ENCODE measurements around the gene TEX2. TPM values are rescaled to one million over a fixed set of nuclear protein-coding genes. Genes with fewer than 3 reads are reported as not detected.
A peak's percentile ranks its signal among the peaks of the same experiment; 100 is the strongest.
"Not testable (repeated sequence)": the region's sequence is repeated elsewhere in the genome, so short reads cannot be mapped to it uniquely, and the experiment has no call there.

TEX2 gene
- total and polyA plus RNA-seq, 2 of the 13 experiments (the other 11 are each of a cell fraction or from before 2014, with no cell fraction given) = 21.4 to 37.7 TPM

GRCh38 chr17:64186171-64187092 is 76.6 kb downstream of the TEX2 start (continued):
- 0 out of 2 replicates have a peak, but pooled peaks have one; percentile 2 for TF ChIP-seq DMAP1 (CRISPR knock-in tag; IDR thresholded peaks at IDR 0.05)
- TF ChIP-seq KLF15 (CRISPR knock-in tag; IDR thresholded peaks at IDR 0.05; ENCODE audit: borderline replicate concordance) = no peak
- TF ChIP-seq PHF20 (CRISPR knock-in tag; IDR thresholded peaks at IDR 0.05) = no peak
- 0 out of 2 replicates have a peak, but pooled peaks have one; percentile 16 for TF ChIP-seq KLF13 (CRISPR knock-in tag; IDR thresholded peaks at IDR 0.05)
- no peak for TF ChIP-seq CREM (IDR thresholded peaks at IDR 0.05)
- no peak for TF ChIP-seq CREM (CRISPR knock-in tag; IDR thresholded peaks at IDR 0.05)
- no peak for TF ChIP-seq MZF1 (CRISPR knock-in tag; IDR thresholded peaks at IDR 0.05; ENCODE audit: borderline replicate concordance)
- TF ChIP-seq SMYD3 (CRISPR knock-in tag; IDR thresholded peaks at IDR 0.05) = no peak
- TF ChIP-seq ZNF430 (CRISPR knock-in tag; IDR thresholded peaks at IDR 0.05) = peak; percentile 78
- no peak for TF ChIP-seq ZNF160 (CRISPR knock-in tag; IDR thresholded peaks at IDR 0.05)

- POLR2A ChIA-PET = interaction anchor here (1.1 to 2.1 kb wide), 3 partner anchors 32 to 40 kb away, joined by 3 to 7 read pairs (median 5); no protein-coding TSS in a partner anchor
- BruUV-seq (replicated peaks); H3K9me3 ChIP-seq (ENCODE audit: low read length); ATAC-seq; DNase-seq (ENCODE audit: low spot score); H4K20me1 ChIP-seq (ENCODE audit: insufficient read depth, low read length); in situ Hi-C loops (cut with HindIII; ENCODE audit: extremely low pct_ligation_motif_present, low pct_unique_long_range_greater_than_20kb); H3K4me2 ChIP-seq (ENCODE audit: low read depth, low read length); H2AFZ ChIP-seq (ENCODE audit: low read length); H3K9ac ChIP-seq (ENCODE audit: insufficient read depth, low read depth, low read length); H3K36me3 ChIP-seq (replicated peaks in 1 of 2; ENCODE audit: control insufficient read depth in 1 of 2, insufficient read depth in 2 of 2, low read length in 2 of 2); H3K4me3 ChIP-seq (replicated peaks in 1 of 3; ENCODE audit: insufficient read depth in 1 of 3, low read depth in 2 of 3, low read length in 3 of 3); CTCF ChIA-PET (ENCODE audit: low intra/inter-chr PET ratio, low total read pairs); intact Hi-C loops (cut with micrococcal nuclease; ENCODE audit: unreplicated experiment); H3K27me3 ChIP-seq (ENCODE audit: control insufficient read depth in 1 of 2, insufficient read depth in 2 of 2, low read length in 2 of 2); H3K79me2 ChIP-seq (ENCODE audit: insufficient read depth, low read length); TF ChIP-seq LCORL (CRISPR knock-in tag; IDR thresholded peaks at IDR 0.05): not testable (repeated sequence)
- WGBS (ENCODE audit: low lambda C conversion rate) = 86% methylated on average over 9 of the region's 9 CpGs
- 0 out of 2 replicates have a peak, but pooled peaks have one; percentile 12 for TF ChIP-seq LCORL (IDR thresholded peaks at IDR 0.05)
- TF ChIP-seq BCL6 (CRISPR knock-in tag; IDR thresholded peaks at IDR 0.05) = 0 out of 2 replicates have a peak, but pooled peaks have one; percentile 23
- TF ChIP-seq CEBPG (CRISPR knock-in tag; IDR thresholded peaks at IDR 0.05) = 0 out of 2 replicates have a peak, but pooled peaks have one; percentile 7
- peak; percentile 36; the same call in 1 of the 2 replicates for TF ChIP-seq RARA (CRISPR knock-in tag; IDR thresholded peaks at IDR 0.05)
- H3K4me1 ChIP-seq (ENCODE audit: insufficient read depth, low read length) = peaks cover 39% of the 10 kb centered on the region
- FAIRE-seq = peak; percentile 4
- peak overlapping the region; percentile 79 for H3K27ac ChIP-seq (ENCODE audit: extremely low read length, insufficient read depth, low read length)
Measured at GRCh38 chr17:64185557-64185956, 77.5 kb downstream of the TEX2 start.

All from HepG2 (cell line).